ENCODE results near the gene PLXNA4.

The PLXNA4 gene

GRCh38 chr7:132084776-132085388, 491.4 kb downstream of the PLXNA4 start:
- no peaks in the 10 kb centered on the region for H3K9me2 ChIP-seq (ENCODE audit: low read depth, low read length)
- H4K20me1 ChIP-seq (ENCODE audit: insufficient read depth, low read length), result no peaks in the 10 kb centered on the region
- H2AFZ ChIP-seq (ENCODE audit: low read length), result no peak overlapping the region
- TF ChIP-seq CTCF (IDR thresholded peaks at IDR 0.05; ENCODE audit: low read length) (no peak), EZH2 (IDR thresholded peaks at IDR 0.05; ENCODE audit: borderline replicate concordance, low read length) (no peak)
- H3K36me3 ChIP-seq (ENCODE audit: insufficient read depth, low read length), result no peaks in the 10 kb centered on the region
- no peak overlapping the region for H3K27ac ChIP-seq (ENCODE audit: low read depth, low read length, poor library complexity, severe bottlenecking)
- no peaks in the 10 kb centered on the region for H3K79me2 ChIP-seq (ENCODE audit: insufficient read depth, low read length)
- no peak overlapping the region for H3K4me2 ChIP-seq (ENCODE audit: low read length)
- no peak overlapping the region for H3K9ac ChIP-seq (ENCODE audit: low read length)
- 0 out of 2 replicates have a peak, but pooled peaks cover 5% of the 10 kb centered on the region for H3K27me3 ChIP-seq (ENCODE audit: insufficient read depth, low read length)
- no peaks in the 10 kb centered on the region for H3K9me3 ChIP-seq (ENCODE audit: low read length)
- H3F3A ChIP-seq (ENCODE audit: insufficient read depth, low read length), result no peaks in the 10 kb centered on the region
- H3K4me1 ChIP-seq (ENCODE audit: insufficient read depth, low read length, severe bottlenecking), result no peaks in the 10 kb centered on the region
- no peak overlapping the region for H3K4me3 ChIP-seq (ENCODE audit: low read depth, low read length, poor library complexity, severe bottlenecking)

- H3F3A ChIP-seq (ENCODE audit: insufficient read depth, low read length), result no peaks in the 10 kb centered on the region
These were observed 492.6 kb downstream of the PLXNA4 start for GRCh38 chr7:132083537-132084123.

GRCh38 chr7:132083126-132083525, 493.1 kb downstream of the PLXNA4 start:
- Histone ChIP-seq H3K9me3 (ENCODE audit: low read length) (no peaks in the 10 kb centered on the region), H4K20me1 (ENCODE audit: insufficient read depth, low read length) (no peaks in the 10 kb centered on the region), H3K4me3 (ENCODE audit: low read depth, low read length, poor library complexity, severe bottlenecking) (no peak overlapping the region), H2AFZ (ENCODE audit: low read length) (no peak overlapping the region), H3K4me2 (ENCODE audit: low read length) (no peak overlapping the region), H3K27ac (ENCODE audit: low read depth, low read length, poor library complexity, severe bottlenecking) (no peak overlapping the region), H3K36me3 (ENCODE audit: insufficient read depth, low read length) (no peaks in the 10 kb centered on the region), H3K9me2 (ENCODE audit: low read depth, low read length) (no peaks in the 10 kb centered on the region), H3K4me1 (ENCODE audit: insufficient read depth, low read length, severe bottlenecking) (no peaks in the 10 kb centered on the region), H3K27me3 (ENCODE audit: insufficient read depth, low read length) (peaks cover 5% of the 10 kb centered on the region; the same call in 1 of the 2 replicates), H3K79me2 (ENCODE audit: insufficient read depth, low read length) (no peaks in the 10 kb centered on the region), H3F3A (ENCODE audit: insufficient read depth, low read length) (no peaks in the 10 kb centered on the region), H3K9ac (ENCODE audit: low read length) (no peak overlapping the region)
- TF ChIP-seq EZH2 (IDR thresholded peaks at IDR 0.05; ENCODE audit: borderline replicate concordance, low read length) (no peak), CTCF (IDR thresholded peaks at IDR 0.05; ENCODE audit: low read length) (no peak)

More at GRCh38 chr7:132083537-132084123, 492.6 kb downstream of the PLXNA4 start:
- Histone ChIP-seq H3K4me1 (ENCODE audit: insufficient read depth, low read length, severe bottlenecking) (no peaks in the 10 kb centered on the region), H4K20me1 (ENCODE audit: insufficient read depth, low read length) (no peaks in the 10 kb centered on the region), H3K27ac (ENCODE audit: low read depth, low read length, poor library complexity, severe bottlenecking) (no peak overlapping the region), H3K4me3 (ENCODE audit: low read depth, low read length, poor library complexity, severe bottlenecking) (no peak overlapping the region), H3K9me3 (ENCODE audit: low read length) (no peaks in the 10 kb centered on the region), H3K79me2 (ENCODE audit: insufficient read depth, low read length) (no peaks in the 10 kb centered on the region), H3K9me2 (ENCODE audit: low read depth, low read length) (no peaks in the 10 kb centered on the region), H3K27me3 (ENCODE audit: insufficient read depth, low read length) (peaks cover 5% of the 10 kb centered on the region; the same call in 1 of the 2 replicates), H3K9ac (ENCODE audit: low read length) (no peak overlapping the region), H2AFZ (ENCODE audit: low read length) (no peak overlapping the region), H3K4me2 (ENCODE audit: low read length) (no peak overlapping the region), H3K36me3 (ENCODE audit: insufficient read depth, low read length) (no peaks in the 10 kb centered on the region)
- TF ChIP-seq CTCF (IDR thresholded peaks at IDR 0.05; ENCODE audit: low read length), result no peak
